Suprapubic skin (tissue), 4 donors: ENCODE measurements around the gene ALDH1A2. TPM values are rescaled to one million over a fixed set of nuclear protein-coding genes. Genes with fewer than 3 reads are reported as not detected.

Source experiments
- DNase-seq, 2 donors: peaks; one replicate each; pipeline ENCODE4 v3.0.0-alpha.2; 2019; ENCODE audit warnings: low spot score in 2 of 2
- H3K27ac ChIP-seq: fragments of 200-600 bp; sonication (generic); one replicate; pipeline ENCODE4 v1.5.1; 2019
- H3K27me3 ChIP-seq: fragments of 200-600 bp; sonication (generic); one replicate; pipeline ENCODE4 v1.5.1; 2019
- H3K36me3 ChIP-seq: fragments of 200-600 bp; sonication (generic); one replicate; pipeline ENCODE4 v1.5.1; 2019
- H3K4me1 ChIP-seq: fragments of 200-600 bp; sonication (generic); one replicate; pipeline ENCODE4 v1.5.1; 2019
- H3K4me3 ChIP-seq: fragments of 200-600 bp; sonication (generic); one replicate; pipeline ENCODE4 v1.5.1; 2019; ENCODE audit warnings: mild to moderate bottlenecking
- H3K9me3 ChIP-seq: fragments of 200-600 bp; sonication (generic); one replicate; pipeline ENCODE4 v1.5.1; 2019
- CTCF ChIP-seq, 2 donors: fragments of 200-600 bp in 1 of 2; fragments of 450-650 bp in 1 of 2; sonication (generic) in 1 of 2; IDR thresholded peaks; one replicate each; pipeline ENCODE4 v1.5.1; 2016 to 2019; ENCODE audit warnings: antibody characterized with exemption in 2 of 2, mild to moderate bottlenecking in 1 of 2, moderate library complexity in 1 of 2
- EP300 ChIP-seq: sonication (generic); formaldehyde crosslinking; IDR thresholded peaks from one replicate; pipeline ENCODE4 v1.6.1; 2017; ENCODE audit warnings: antibody characterized with exemption
- POLR2A ChIP-seq, 2 donors: fragments of 450-650 bp; IDR thresholded peaks; one replicate each; pipeline ENCODE4 v1.6.1; 2017; ENCODE audit warnings: antibody characterized with exemption in 2 of 2, mild to moderate bottlenecking in 2 of 2, moderate library complexity in 2 of 2
- POLR2AphosphoS5 ChIP-seq, 3 donors: sonication (generic); formaldehyde crosslinking; IDR thresholded peaks; one replicate each; pipeline ENCODE4 v1.6.1; 2017; ENCODE audit warnings: antibody characterized with exemption in 3 of 3
- WGBS: methylation state at CpG from one replicate; pipeline ENCODE4 v1.1.5; 2018; 5-methylcytosine and 5-hydroxymethylcytosine counted together
- total RNA-seq, 4 donors: library from RNA; depleted of rRNA; stranded (reverse); fragments of >200 nt; gene quantifications; one replicate each; pipeline ENCODE4 v1.1.0, GENCODE V29; 2016

Gene ALDH1A2
- total RNA-seq, 4 donors from 2014 or later = 0.62 to 4.9 (median 2.6) TPM

- Histone ChIP-seq H3K36me3 (no peaks in the 10 kb centered on the region), H3K27ac (peak overlapping the region; percentile 62), H3K4me1 (peaks cover 38% of the 10 kb centered on the region), H3K27me3 (peaks cover under 1% of the 10 kb centered on the region), H3K9me3 (no peaks in the 10 kb centered on the region), H3K4me3 (no peak overlapping the region)
- no peak for DNase-seq
- TF ChIP-seq POLR2AphosphoS5 (IDR thresholded peaks at IDR 0.05) (no peak), CTCF (IDR thresholded peaks at IDR 0.05) (no peak), POLR2A (IDR thresholded peaks at IDR 0.05) (no peak), EP300 (no peak)
- WGBS = 54% methylated on average over 3 of the region's 3 CpGs
Observed at GRCh38 chr15:57923750-57924149, 141.8 kb downstream of the ALDH1A2 start.

- Histone ChIP-seq H3K4me1 (peaks cover 38% of the 10 kb centered on the region), H3K36me3 (no peaks in the 10 kb centered on the region), H3K9me3 (no peaks in the 10 kb centered on the region), H3K27ac (peak overlapping the region; percentile 62), H3K27me3 (peaks cover 5% of the 10 kb centered on the region), H3K4me3 (no peak overlapping the region)
- DNase-seq = no peak
- TF ChIP-seq CTCF (IDR thresholded peaks at IDR 0.05) (no peak), POLR2A (IDR thresholded peaks at IDR 0.05) (no peak), POLR2AphosphoS5 (IDR thresholded peaks at IDR 0.05) (no peak), EP300 (no peak)
- 17% methylated on average over 1 of the region's 1 CpG for WGBS
Observed at GRCh38 chr15:57923306-57923705, 142.2 kb downstream of the ALDH1A2 start.

GRCh38 chr15:57922776-57923175, 142.7 kb downstream of the ALDH1A2 start:
- no peak for DNase-seq
- Histone ChIP-seq H3K27me3 (peaks cover 8% of the 10 kb centered on the region), H3K27ac (peak overlapping the region; percentile 62), H3K4me1 (peaks cover 38% of the 10 kb centered on the region), H3K4me3 (no peak overlapping the region), H3K36me3 (no peaks in the 10 kb centered on the region), H3K9me3 (no peaks in the 10 kb centered on the region)
- no peak for TF ChIP-seq POLR2A (IDR thresholded peaks at IDR 0.05)
- no peak for TF ChIP-seq EP300
- TF ChIP-seq POLR2AphosphoS5 (IDR thresholded peaks at IDR 0.05) = no peak
- TF ChIP-seq CTCF (IDR thresholded peaks at IDR 0.05) = no peak
- 78% methylated on average over 5 of the region's 5 CpGs for WGBS

DNA sequence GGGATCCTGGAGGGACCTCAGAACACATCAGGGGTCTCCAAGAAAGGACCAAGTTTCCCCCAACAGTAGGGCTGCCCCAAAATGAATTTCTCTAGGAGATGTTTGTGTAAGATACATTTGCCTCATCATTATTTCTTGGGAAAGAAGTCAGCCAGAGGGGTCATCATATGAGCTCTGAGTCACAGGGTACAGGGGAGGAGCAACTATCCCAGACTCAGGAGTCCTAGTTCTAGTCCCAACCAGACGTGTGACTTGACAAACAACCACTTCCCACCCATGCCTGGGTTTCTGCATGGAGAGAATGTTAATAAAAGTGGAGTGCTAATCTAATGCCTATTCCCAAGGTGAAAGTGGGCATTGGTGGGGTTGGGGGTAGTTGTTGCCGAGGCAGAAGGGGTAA, 144.1 kb downstream of the ALDH1A2 start:
- H3K4me3 ChIP-seq = no peak overlapping the region
- no peaks in the 10 kb centered on the region for H3K36me3 ChIP-seq
- peaks cover 8% of the 10 kb centered on the region for H3K27me3 ChIP-seq
- 72% methylated on average over 2 of the region's 2 CpGs for WGBS
- TF ChIP-seq CTCF (IDR thresholded peaks at IDR 0.05) = no peak
- no peak for TF ChIP-seq POLR2A (IDR thresholded peaks at IDR 0.05)
- no peak for TF ChIP-seq EP300
- no peak for TF ChIP-seq POLR2AphosphoS5 (IDR thresholded peaks at IDR 0.05)
- H3K27ac ChIP-seq = peak overlapping the region; percentile 23
- DNase-seq = no peak
- no peaks in the 10 kb centered on the region for H3K9me3 ChIP-seq
- H3K4me1 ChIP-seq = peaks cover 38% of the 10 kb centered on the region

DNA sequence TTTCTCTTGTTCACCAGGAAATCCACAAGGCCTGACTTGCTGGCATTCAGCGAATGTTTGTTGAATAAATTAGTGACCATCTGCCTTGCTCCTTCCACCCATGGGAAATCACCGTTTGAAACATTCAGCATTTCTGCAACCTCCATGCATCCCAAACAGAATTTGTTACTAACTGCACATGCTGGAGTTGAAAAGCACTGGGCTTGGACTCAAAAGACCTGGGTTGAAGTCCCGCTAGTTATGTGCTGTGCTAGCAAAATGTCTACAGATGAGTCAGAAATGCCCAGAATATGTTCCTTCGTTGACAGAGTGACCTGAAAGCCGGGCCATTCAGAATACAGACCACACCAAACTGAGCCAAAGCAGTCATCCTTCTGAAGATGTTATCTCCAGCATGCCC, 144.6 kb downstream of the ALDH1A2 start:
- DNase-seq = no peak
- Histone ChIP-seq H3K27me3 (peaks cover 8% of the 10 kb centered on the region), H3K9me3 (no peaks in the 10 kb centered on the region), H3K4me1 (peaks cover 38% of the 10 kb centered on the region), H3K36me3 (no peaks in the 10 kb centered on the region), H3K27ac (peak overlapping the region; percentile 23), H3K4me3 (no peak overlapping the region)
- WGBS = 60% methylated on average over 5 of the region's 5 CpGs
- TF ChIP-seq POLR2A (IDR thresholded peaks at IDR 0.05) (no peak), CTCF (IDR thresholded peaks at IDR 0.05) (no peak), EP300 (no peak), POLR2AphosphoS5 (IDR thresholded peaks at IDR 0.05) (no peak)
